Endothelial cell of umbilical vein (primary cell): Measurements from ENCODE around the gene COMMD8.

ENCODE experiments used
- CTCF ChIP-seq, 2 donors: IDR thresholded peaks; 1 replicate in 1 of 2; 2 replicates in 1 of 2; pipeline ENCODE4 v1.5.1; 2011; ENCODE audit warnings: low read length in 2 of 2, mild to moderate bottlenecking in 2 of 2, moderate library complexity in 2 of 2, control low read depth in 1 of 2, inconsistent platforms in 1 of 2, low read depth in 1 of 2; ENCODE audit not compliant: insufficient read depth in 1 of 2; ENCODE audit errors: extremely low read depth in 1 of 2
- EZH2 ChIP-seq: IDR thresholded peaks from 2 replicates; pipeline ENCODE4 v1.6.1; 2012; ENCODE audit warnings: borderline replicate concordance, low read depth, mild to moderate bottlenecking, moderate library complexity, low read length, inconsistent platforms; ENCODE audit not compliant: severe bottlenecking
- GATA2 ChIP-seq: IDR thresholded peaks from 2 replicates; pipeline ENCODE4 v1.7.0; 2011; ENCODE audit warnings: low read depth, mild to moderate bottlenecking, moderate library complexity, mixed read lengths, low read length; ENCODE audit not compliant: insufficient read length, insufficient read depth
- MAX ChIP-seq: IDR thresholded peaks from 2 replicates; pipeline ENCODE4 v1.6.1; 2011; ENCODE audit not compliant: insufficient read depth, insufficient read length
- MYC ChIP-seq: IDR thresholded peaks from one replicate; pipeline ENCODE4 v1.6.1; 2011; ENCODE audit warnings: mild to moderate bottlenecking, low read depth, low read length
- POLR2A ChIP-seq: IDR thresholded peaks from 2 replicates; pipeline ENCODE4 v1.6.1; 2012; ENCODE audit warnings: low read depth, mild to moderate bottlenecking, control low read depth, low read length
- POLR2AphosphoS5 ChIP-seq: IDR thresholded peaks from 2 replicates; pipeline ENCODE4 v1.6.1; 2012; ENCODE audit warnings: low read depth, mild to moderate bottlenecking, control low read depth, low read length, moderate library complexity; ENCODE audit not compliant: insufficient read depth

- TF ChIP-seq CTCF (IDR thresholded peaks at IDR 0.05; ENCODE audit: extremely low read depth in 1 of 2, insufficient read depth in 1 of 2, low read depth in 1 of 2, low read length in 2 of 2) (no peak), POLR2AphosphoS5 (no peak), EZH2 (no peak), POLR2A (no peak), MYC (no peak), MAX (no peak), GATA2 (no peak)
Observed at GRCh38 chr4:47406408-47406807, 57.1 kb downstream of the COMMD8 start.
